Sciatic nerve (tissue), 2 donors: ENCODE data around the gene DAZAP2. TPM values are rescaled to one million over a fixed set of nuclear protein-coding genes. Genes with fewer than 3 reads are reported as not detected.

Source experiments
- ATAC-seq: fragments of 200-7000 bp; cut with Tn5 transposase; one replicate; pipeline ENCODE4 v1.9.1; 2020; ENCODE audit warnings: mild to moderate bottlenecking, moderate library complexity
- DNase-seq: peaks from one replicate; pipeline ENCODE4 v3.0.0-alpha.2; 2020; ENCODE audit warnings: low spot score
- intact Hi-C: fragments of 100-400 bp; cut with DNase I; formaldehyde crosslinking; loops from one replicate; pipeline ENCODE4 v1.14.2; 2022
- total RNA-seq: library from RNA; stranded (reverse); fragmentation: NEBNext Ultra II Directional; extraction: Animal tissue kit (Norgen Biotek cat#: 25700); gene quantifications from one replicate; pipeline ENCODE4 v1.2.1, GENCODE V29; 2021
- donor health status: DM: no; HTN: no; CAD: no.
- donor health status: DM: no; HTN: no; CAD: no.

The DAZAP2 gene, protein sequence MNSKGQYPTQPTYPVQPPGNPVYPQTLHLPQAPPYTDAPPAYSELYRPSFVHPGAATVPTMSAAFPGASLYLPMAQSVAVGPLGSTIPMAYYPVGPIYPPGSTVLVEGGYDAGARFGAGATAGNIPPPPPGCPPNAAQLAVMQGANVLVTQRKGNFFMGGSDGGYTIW
- total RNA-seq = 175 TPM

DNA sequence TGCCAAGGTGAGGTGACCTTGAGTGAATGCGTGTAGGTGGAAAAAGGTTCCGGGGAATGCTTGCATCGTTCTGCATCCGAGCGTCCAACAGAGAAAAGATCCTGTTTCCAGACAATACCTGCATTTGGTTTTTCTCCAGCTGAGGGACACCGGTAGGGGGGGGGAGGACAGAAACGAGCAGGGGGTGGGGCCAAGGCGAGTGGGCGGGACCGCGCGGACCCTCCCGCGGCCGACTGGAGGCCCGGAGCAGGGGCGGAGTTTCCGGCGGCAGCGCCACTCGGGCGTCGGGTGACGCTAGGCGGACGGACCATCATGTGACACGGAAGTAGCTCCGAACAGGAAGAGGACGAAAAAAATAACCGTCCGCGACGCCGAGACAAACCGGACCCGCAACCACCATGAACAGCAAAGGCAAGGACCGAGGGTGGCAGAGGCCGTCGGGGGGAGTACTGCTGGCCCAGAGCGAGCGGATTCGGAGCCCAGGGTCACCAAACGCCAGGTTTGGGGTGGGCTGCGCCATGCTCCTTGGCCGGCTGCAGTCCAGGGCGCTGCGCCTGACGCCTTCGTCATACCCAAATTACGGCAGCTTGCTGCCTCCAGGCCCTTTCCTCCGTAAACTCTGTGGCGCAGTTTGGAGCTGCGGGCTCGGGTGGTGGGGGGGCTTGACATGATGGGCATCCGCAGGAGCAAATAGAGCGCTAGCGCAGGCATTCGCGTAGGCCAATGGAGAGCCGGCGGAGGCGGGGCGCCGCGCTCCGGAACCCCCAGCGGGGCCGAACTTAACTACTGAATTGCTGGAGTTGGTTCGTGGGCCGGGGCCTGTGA, at the start of gene DAZAP2:
Gene DAZAP2 (plus strand): TSS at position 317 of the 825 bp plus-strand sequence. CDS start 82 bp downstream, at position 399.
- ATAC-seq (peak; percentile 99), DNase-seq (peak; percentile 97)
- intact Hi-C loops = no loop called here

DNA sequence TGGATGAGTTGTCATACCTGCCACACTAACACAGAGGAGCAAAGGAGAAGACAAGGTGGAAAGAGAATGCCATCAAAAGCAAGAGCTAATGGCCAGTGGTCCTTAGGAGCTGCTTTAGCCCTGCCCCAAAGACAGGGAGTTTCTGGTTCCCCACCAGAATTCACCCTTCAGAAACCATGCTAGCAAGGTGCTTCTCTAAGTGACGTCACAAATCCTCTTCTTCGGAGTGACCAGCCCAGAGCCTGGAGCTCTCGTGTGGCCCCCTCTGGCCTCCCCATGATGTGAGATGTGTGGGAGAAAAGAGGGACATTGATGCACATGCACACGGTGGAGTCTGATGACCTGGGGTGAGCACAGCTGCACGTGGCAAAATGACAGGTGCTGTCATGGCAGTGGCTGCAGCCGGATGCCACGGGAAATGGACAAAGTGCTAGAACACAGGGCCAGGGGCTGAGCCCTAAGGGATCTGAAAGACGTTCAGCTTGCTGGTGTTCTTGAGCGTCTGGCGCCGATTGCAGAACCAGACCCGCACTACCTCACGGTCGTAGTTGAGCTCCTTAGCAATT, 48.8 kb upstream of the DAZAP2 start:
- intact Hi-C loops = no loop called here
- DNase-seq = no peak
- ATAC-seq = no peak

DNA sequence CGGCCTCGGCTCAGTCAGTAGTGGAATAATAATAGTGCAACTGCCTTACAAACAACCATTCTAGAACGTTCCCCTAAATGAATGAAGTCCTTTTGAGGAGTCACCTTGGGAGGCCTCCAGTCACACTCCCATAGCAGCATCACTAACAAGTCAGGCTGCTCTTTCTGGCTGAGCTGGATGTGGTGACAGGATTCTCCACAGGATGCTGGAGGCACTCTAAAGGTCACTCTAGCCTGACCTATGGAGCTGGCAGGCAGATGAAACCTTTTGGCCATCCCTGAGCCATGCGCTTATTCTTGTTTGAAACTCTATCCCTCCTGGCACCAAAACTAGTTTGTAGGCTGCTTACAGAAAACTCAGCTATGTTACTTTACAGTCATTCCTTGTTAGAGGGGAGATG, 47.8 kb upstream of the DAZAP2 start:
- intact Hi-C loops = no loop called here
- DNase-seq = no peak
- no peak for ATAC-seq

DNA sequence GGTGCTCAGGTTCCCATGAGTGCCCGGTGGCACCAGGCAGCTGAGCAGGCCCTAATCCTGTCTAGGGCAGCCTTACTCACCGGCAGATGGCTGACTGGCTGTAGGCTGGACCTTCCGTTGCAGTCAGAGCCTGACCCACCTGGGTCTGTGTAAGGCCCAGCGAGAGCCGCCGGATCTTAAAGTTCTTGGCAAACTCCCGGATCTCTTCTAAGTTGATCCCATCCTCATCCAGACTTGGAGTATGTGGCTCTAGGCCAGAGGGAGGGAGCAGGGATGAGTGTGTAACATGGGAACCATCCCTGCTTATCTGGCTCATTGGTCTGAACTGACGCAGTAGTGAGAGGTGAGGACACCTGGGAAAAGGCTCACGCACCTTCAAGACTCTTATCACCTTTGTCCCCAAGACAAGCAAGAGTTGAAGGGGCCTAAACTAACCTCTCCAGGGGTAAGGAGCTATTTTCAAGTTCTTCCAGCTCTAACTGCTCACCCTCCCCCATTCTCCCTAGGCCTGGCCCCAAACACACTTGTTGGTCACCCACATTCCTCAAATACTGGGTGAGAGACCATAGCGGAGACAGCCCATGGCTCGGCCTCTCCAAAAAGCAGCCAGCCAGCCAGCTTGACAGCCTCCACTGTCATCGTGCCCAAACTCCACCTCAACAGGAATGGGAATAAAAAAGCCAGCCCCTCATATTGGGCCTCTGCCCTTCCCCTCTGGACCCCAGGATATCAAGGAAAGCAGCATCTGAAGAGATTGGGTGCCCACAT, 46.9 kb upstream of the DAZAP2 start:
- intact Hi-C loops = no loop called here
- ATAC-seq (no peak), DNase-seq (no peak)

DNA sequence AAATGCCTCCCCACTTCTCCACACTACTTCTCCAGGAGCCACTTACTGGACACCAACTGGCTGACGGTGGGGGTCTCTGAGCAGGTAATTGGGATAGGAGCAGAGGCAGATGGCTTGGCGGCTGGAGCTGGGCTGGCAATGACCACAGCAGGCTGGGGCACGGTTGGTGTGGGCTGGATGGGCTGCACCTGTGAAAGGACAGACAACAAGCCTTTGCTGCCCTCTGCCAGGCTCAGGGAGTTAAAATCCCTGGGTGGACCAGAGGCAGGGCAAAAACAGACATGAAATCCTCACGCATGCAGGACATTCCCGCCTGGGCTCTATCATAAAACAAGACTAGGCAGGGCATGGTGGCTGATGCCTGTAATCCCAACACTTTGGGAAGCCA, 46.3 kb upstream of the DAZAP2 start:
- intact Hi-C loops = no loop called here
- DNase-seq (no peak), ATAC-seq (no peak)

DNA sequence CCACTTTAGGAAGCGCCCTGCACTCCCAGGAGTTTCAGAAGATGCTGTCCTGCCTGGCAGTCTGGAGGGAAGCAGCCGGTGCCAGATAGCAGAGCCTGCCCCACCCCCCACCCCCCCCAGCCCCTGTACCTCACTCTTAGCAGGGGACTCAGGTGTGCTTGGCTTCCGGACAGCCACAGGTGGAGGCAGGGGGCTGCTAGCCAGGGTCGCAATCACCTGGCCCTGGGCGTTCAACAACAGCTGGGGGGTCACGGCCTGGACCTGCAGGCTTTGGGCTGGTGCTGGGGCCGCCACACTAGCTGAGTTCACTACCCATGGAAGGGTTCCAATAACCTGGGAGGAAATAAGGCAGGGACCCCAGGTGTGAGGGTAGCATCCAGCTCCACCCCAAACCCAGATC, 42.8 kb upstream of the DAZAP2 start:
- intact Hi-C loops = no loop called here
- DNase-seq (no peak), ATAC-seq (no peak)

DNA sequence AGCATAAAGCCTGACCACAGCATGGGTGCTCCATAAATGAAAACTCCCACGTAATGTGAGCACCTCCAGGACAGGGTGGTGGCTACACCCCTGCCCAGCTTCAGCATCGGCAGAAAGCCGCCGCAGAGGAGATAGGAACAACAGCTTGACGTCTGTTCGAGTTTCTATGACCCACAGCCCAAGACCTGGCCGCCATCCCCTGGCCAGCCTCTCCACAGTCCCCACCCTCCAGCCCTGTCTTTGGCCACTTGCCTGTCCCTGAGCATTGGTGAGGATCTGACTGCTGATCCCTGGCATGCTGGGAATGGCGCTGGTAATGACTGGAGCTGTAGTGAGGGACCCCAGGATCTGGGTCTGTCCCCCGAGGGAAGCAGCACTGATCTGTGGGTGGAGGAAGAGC, 42.1 kb upstream of the DAZAP2 start:
- no peak for DNase-seq
- intact Hi-C loops = no loop called here
- no peak for ATAC-seq

DNA sequence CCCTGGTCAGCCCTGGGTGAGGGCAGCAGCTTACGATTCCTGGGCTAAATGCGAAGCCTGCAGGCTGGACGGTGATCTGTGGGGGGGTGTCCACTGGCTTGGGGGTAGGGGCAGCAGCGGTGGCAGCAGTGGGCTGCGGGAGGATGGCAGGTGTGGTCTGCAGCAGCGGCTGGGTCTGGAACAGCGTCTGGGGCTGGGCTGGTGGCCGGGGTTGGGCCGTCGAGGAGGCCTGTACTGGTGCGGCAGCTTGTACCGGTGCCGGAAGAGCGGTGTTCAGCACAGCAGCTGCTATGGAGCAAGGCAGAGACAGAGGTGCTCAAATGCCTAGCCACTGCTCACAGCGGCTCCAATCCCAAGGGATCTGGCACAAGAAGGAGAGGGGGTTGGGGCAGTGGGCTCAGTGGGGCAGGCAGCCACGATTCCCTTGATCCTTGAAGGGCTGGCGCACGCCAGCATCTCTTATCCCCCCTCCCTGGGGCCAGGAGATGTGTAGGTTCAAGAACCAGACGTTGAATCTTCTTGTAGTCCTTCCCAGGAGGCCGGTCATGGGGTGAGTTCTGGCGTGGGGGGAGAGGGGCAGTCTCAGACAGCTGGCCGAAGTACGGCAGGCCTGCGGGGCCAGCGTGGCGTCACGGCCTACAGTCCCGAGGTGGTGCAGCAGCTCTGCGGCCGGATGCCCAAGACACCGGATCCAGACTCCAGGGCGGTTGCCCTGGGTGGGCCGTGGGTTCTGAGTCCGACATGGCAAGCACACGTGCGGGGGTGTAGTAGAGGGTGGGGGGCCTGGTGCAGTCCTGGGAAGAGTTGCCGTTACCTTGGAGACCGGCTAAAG, 40.7 kb upstream of the DAZAP2 start:
- ATAC-seq = peak; percentile 72
- intact Hi-C loops = no loop called here
- DNase-seq = no peak

DNA sequence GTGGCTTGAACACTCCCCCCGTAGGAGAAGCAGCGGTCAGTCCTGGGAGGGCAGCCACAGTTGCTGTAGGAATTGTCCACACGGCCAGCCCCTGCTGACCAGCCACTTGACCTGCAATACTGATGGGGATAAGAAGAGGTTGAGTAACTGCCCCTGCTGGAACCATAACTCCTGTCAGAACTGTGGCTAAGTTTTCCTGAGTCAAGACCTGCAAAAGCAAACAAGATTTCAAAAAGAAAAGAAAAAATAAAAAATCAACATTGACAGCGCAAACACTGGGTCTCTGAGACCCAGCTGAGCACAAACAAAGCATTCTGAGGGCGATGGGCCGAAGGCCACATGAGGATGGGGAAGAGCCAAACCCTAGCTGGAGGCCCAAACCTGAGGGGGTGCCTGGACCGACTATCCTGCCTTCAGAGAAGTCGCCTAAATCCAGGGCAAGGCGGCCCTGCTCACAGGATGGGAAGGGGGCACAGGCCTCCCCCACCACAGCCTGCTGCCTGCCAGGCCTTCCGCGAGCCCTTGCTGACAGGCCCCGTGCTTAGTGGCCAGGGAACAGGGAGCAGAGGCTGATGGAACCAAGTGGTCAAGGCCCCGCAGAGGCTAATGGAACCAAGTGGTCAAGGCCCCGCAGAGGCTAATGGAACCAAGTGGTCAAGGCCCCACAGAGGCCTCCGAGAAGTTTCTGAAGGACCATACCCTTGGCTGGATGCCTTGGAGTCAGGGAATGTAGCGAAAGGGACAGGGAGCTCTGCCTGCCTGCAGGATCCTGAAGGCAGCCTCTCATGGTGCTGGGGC, 39.9 kb upstream of the DAZAP2 start:
- DNase-seq (no peak), ATAC-seq (peak; percentile 81)
- intact Hi-C loops = no loop called here

DNA sequence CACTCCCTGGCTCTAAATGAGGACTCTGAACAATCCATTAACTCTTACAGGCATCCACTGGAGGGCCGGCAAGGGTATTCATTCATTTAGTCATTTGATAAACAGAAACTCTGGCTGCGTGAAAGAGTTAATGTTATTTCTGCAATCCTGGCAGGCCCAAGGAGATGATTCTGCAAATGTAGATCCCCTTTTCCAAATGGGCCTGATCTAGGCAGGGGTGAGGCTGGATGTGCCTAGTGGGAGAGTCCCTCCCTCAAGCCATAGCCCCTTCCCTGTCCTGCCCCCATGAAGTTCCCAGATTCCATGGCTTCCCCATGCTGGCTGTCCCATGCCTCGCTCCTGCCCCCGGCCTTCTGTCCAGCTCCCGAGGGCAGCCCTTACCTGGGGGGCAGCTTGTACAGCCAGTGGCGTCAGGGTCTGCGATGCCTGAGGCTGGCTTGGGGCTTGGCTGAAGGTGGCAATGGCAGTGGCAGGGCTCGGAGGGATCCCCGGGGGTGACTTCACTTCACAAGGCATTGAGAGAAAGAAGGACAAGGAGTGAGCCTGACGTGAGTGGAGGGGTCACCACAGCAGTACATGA, 39.2 kb upstream of the DAZAP2 start:
- intact Hi-C loops = no loop called here
- DNase-seq (no peak), ATAC-seq (no peak)

DNA sequence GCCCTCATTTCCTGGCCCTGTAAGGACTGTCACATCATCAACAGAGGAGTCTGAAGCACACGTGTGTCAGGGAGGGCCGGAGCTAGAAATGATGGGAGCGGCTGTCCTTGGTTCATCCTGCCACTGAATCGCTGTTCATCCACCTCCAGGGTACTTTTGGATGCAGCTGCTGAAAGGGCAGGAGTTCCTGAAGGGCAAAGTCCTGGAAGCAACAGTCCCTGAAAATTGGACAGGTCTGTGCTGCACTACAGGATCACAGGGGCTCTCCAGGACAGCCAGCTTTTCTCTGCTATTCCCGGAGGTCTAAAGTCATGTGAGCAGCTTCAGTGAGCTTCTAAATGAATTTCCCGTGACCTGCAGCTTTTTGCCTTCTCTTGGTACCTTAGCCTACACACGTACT, 38.5 kb upstream of the DAZAP2 start:
- intact Hi-C loops = no loop called here
- no peak for DNase-seq
- ATAC-seq = no peak

DNA sequence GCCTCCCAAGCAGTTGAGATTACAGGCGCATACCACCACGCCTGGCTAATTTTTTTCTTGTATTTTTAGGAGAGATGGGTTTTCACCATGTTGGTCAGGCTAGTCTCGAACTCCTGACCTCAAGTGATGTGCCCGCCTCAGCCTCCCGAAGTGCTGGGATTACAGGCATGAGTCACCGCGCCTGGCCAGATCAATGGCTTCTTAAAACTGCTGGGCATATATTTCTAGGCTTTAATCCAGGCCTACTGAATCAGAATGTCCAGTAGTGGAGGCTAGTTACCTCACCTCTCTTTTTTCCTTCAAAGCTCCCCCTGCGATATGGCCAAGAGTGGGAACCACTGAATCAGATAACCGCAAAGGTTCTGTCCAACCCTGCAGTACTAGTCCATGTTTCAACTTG, 37.8 kb upstream of the DAZAP2 start:
- intact Hi-C loops = no loop called here
- no peak for DNase-seq
- ATAC-seq = no peak

DNA sequence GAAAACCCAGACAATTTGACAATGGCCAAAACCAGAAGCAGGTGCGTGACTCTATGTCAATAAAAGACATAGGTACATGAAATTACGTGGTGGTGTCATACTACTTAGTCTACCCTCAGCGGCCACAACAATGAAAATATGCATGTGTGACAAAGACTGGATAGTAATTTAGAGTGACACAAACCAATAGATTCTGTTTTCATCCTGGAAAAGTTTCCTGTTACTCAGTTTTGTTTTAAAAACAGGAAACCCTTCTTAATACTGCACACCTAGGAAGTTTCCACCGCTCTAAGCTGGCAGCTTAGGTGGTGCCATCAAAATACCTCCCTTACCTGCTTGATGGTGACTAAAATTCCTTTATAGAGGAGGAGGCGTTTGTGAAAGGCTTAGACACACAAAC, 35.9 kb upstream of the DAZAP2 start:
- DNase-seq (no peak), ATAC-seq (no peak)
- intact Hi-C loops = no loop called here

DNA sequence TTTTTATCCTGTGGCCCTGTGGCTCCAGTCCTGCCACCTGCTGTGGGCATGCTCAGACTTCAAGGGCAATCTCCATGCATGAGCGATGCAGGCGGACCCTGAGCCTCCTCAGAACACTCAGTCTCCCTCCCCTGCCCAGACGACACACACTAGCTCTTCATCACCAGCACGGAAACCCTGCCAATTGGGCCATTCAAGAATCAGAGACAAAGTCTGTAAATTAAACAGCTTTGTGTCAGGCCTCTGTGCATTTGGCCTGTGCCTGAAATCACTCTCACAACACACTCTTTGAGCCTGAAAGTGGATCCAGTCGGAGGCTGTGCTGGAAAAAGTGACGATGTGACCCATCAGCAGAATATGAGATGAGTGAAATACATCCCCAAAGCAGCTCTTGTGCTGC, 33.3 kb upstream of the DAZAP2 start:
- no peak for DNase-seq
- intact Hi-C loops = no loop called here
- no peak for ATAC-seq

DNA sequence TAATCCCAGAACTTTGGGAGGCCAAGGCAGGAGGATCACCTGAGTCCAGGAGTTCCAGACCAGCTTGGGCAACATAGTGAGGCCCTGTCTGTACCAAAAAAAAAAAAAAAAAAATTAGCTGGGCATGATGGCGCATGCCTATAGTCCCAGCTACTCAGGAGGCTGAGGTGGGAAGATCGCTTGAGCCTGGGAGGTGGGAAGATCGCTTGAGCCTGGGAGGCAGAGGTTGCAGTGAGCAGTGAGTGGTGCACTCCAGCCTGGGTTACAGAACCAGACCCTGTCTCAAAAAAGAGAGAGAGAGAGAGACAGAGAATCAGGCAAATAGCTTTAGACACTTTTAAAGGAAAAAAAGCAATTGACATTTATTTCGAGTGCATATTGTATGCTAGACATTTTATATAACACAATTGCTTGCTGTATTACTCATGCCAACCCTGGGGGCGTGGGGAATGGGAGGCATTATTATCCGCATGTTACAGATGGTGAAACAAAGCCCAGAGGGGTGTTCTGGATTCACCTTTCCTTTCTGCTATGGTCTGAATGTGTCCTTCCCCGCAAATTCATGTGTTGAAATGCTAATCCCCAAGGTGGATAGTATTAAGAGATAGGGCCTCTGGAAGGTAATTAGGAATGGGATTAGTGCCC, 30.5 kb upstream of the DAZAP2 start:
- intact Hi-C loops = no loop called here
- ATAC-seq = no peak
- no peak for DNase-seq

DNA sequence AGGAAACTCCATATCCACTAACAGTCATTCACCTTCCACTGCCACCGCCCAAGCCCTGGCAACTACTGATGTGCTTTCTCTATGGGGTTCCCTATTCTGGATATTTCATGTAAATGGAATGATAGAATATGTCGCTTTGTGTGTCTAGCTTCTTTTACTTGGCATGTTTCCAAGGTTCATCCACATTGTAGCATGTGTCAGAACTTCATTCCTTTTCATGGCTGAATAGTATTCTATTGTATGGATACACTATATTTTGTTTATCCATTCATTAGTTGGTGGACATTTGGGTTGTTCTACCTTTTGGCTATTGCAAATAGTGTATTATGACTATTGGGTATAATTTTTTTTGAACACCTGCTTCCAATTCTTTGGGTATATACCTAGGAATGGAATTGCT, 29.4 kb upstream of the DAZAP2 start:
- ATAC-seq = no peak
- DNase-seq = no peak
- intact Hi-C loops = no loop called here

DNA sequence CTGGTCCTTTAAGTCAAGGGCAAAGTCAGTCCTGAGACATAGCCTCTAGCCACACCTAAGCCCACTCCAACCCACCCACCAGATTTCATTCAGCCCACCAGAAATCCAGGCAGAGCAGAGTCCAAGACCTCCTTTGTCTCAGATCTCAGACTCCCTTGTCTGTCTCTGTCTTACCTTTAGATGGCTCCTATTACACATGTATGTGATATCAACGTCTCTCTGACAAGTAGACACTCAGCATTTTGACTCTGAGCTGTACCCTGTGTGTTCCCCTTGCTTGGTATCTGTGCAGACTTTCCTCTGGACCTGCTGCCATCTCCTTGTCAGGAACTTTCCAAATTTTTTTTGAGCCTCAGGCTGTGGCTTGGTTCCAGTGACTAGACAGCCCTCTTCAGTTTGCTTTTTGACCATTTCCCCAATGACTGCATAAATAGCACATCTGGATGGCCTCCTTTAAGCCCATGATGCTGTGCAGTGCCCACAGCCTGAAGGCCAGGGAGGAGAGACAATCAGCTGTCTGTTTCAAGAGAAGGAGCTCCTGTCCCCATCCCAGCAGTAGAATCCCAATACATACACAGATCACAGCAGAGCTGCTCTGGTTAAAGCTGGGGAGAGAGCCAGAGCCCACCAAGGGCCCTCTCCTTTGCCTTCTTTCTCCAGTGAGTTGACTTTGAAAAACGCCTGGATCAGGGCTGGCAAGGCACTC, 27.8 kb upstream of the DAZAP2 start:
- no peak for DNase-seq
- peak; percentile 35 for ATAC-seq
- intact Hi-C loops = no loop called here
